Measurements from ENCODE around the gene HAUS2. TPM values are rescaled to one million over a fixed set of nuclear protein-coding genes. Genes with fewer than 3 reads are reported as not detected.

The HAUS2 gene
- total and polyA plus RNA-seq, 10 of the 15 experiments (the other 5 are each of a cell fraction or from before 2014, with no cell fraction given) = 28.7 to 59.3 (median 40.6) TPM

DNA sequence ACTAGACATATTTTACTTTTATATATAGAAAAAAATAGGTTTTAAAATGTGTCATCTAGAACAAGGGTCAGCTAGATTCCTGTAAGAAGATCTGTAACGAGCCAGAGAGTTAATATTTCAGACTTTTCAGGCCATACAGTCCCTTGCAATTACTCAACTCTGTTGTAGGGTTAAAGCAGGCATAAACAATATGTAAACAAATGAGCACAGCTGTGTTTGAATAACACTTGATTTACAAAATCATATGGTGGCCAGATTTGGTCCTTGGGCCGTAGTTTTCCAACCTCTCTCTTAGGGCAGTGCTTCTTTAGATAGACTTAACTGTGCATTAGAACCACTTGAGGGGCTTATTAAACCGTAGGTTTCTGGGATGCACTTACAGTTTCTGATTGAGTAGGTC, 19.7 kb upstream of the HAUS2 start:
- in situ Hi-C loops (cut with MboI) = no loop called here
- no peak overlapping the region for H2AFZ ChIP-seq (ENCODE audit: control insufficient read depth, low read depth, low read length)
- H4K20me1 ChIP-seq (ENCODE audit: control insufficient read depth, insufficient read depth) = no peaks in the 10 kb centered on the region
- H3K9ac ChIP-seq (ENCODE audit: control insufficient read depth, insufficient read depth, low read length) = no peak overlapping the region
- ChIA-PET SMC1A (ENCODE audit: uncharacterized antibody, unreplicated experiment) (interaction anchor here (1.0 to 8.1 kb wide), 4 partner anchors 15 to 118 kb away, joined by 3 to 45 read pairs (median 4); partner anchors contain the start of genes HAUS2 and LRRC57), RAD21 (ENCODE audit: unreplicated experiment) (no interaction called here), CTCF (interaction anchor here (1.0 to 1.1 kb wide), 2 partner anchors 19 to 25 kb away, joined by 3 read pairs; no protein-coding TSS in a partner anchor), POLR2A (interaction anchor here (1.1 kb wide), 1 partner anchor 52 kb away, joined by 4 read pairs; no protein-coding TSS in a partner anchor)
- intact Hi-C loops (cut with micrococcal nuclease; ENCODE audit: unreplicated experiment) = no loop called here
- 81% methylated on average over 3 of the region's 3 CpGs for WGBS (ENCODE audit: insufficient coverage, insufficient replicate concordance, low lambda C conversion rate, missing lambda C conversion rate)
- no peak overlapping the region for H3K4me3 ChIP-seq
- H3K4me2 ChIP-seq (ENCODE audit: control insufficient read depth, insufficient read depth) = no peak overlapping the region
- no TSS peak for BruUV-seq (replicated peaks)
- ATAC-seq (no peak), DNase-seq (ENCODE audit: low read depth, low spot score) (no peak), FAIRE-seq (no peak)
- TF ChIP-seq, protein P1, sequence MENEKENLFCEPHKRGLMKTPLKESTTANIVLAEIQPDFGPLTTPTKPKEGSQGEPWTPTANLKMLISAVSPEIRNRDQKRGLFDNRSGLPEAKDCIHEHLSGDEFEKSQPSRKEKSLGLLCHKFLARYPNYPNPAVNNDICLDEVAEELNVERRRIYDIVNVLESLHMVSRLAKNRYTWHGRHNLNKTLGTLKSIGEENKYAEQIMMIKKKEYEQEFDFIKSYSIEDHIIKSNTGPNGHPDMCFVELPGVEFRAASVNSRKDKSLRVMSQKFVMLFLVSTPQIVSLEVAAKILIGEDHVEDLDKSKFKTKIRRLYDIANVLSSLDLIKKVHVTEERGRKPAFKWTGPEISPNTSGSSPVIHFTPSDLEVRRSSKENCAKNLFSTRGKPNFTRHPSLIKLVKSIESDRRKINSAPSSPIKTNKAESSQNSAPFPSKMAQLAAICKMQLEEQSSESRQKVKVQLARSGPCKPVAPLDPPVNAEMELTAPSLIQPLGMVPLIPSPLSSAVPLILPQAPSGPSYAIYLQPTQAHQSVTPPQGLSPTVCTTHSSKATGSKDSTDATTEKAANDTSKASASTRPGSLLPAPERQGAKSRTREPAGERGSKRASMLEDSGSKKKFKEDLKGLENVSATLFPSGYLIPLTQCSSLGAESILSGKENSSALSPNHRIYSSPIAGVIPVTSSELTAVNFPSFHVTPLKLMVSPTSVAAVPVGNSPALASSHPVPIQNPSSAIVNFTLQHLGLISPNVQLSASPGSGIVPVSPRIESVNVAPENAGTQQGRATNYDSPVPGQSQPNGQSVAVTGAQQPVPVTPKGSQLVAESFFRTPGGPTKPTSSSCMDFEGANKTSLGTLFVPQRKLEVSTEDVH (IDR thresholded peaks at IDR 0.05; ENCODE audit: low read depth, partially characterized antibody) = no peak
- TF ChIP-seq SP1 (IDR thresholded peaks at IDR 0.05; ENCODE audit: low read depth, low read length) (no peak), SREBF1 (IDR thresholded peaks at IDR 0.05; ENCODE audit: low read length) (no peak), CREB1 (IDR thresholded peaks at IDR 0.05; ENCODE audit: low read depth) (no peak), SRF (IDR thresholded peaks at IDR 0.05; ENCODE audit: low read depth in 2 of 2, low read length in 2 of 2) (no peak), CHD2 (IDR thresholded peaks at IDR 0.05; ENCODE audit: borderline replicate concordance, low read depth, low read length) (no peak), HDGF (IDR thresholded peaks at IDR 0.05) (no peak), IKZF2 (IDR thresholded peaks at IDR 0.05) (no peak), SIX5 (IDR thresholded peaks at IDR 0.05; ENCODE audit: low read depth, low read length, severe bottlenecking) (no peak), IRF5 (IDR thresholded peaks at IDR 0.05; ENCODE audit: borderline replicate concordance) (no peak), NR2C2 (IDR thresholded peaks at IDR 0.05; ENCODE audit: borderline replicate concordance, control insufficient read depth, insufficient read length, low read depth) (no peak), SPI1 (IDR thresholded peaks at IDR 0.05; ENCODE audit: borderline replicate concordance, insufficient read depth, low read depth, low read length) (no peak), LARP7 (IDR thresholded peaks at IDR 0.05) (no peak), HCFC1 (IDR thresholded peaks at IDR 0.05; ENCODE audit: low read length) (no peak), NRF1 (conservative IDR thresholded peaks at IDR 0.05; ENCODE audit: low read depth, low read length) (no peak)
- TF ChIP-seq, protein P2, sequence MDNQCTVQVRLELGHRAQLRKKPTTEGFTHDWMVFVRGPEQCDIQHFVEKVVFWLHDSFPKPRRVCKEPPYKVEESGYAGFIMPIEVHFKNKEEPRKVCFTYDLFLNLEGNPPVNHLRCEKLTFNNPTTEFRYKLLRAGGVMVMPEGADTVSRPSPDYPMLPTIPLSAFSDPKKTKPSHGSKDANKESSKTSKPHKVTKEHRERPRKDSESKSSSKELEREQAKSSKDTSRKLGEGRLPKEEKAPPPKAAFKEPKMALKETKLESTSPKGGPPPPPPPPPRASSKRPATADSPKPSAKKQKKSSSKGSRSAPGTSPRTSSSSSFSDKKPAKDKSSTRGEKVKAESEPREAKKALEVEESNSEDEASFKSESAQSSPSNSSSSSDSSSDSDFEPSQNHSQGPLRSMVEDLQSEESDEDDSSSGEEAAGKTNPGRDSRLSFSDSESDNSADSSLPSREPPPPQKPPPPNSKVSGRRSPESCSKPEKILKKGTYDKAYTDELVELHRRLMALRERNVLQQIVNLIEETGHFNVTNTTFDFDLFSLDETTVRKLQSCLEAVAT (IDR thresholded peaks at IDR 0.05) = no peak
- H3K9me3 ChIP-seq (replicated peaks; ENCODE audit: control insufficient read depth, insufficient read depth, low read length) = no peaks in the 10 kb centered on the region
- H3K4me1 ChIP-seq (ENCODE audit: control insufficient read depth, insufficient read depth, low read length) = no peaks in the 10 kb centered on the region
- H3K36me3 ChIP-seq (ENCODE audit: control insufficient read depth in 2 of 2, insufficient read depth in 2 of 2, low read length in 1 of 2) = peaks cover 0 to 12% of the 10 kb centered on the region in 2 experiments; a peak in 3 of 4 replicates
- no peaks in the 10 kb centered on the region for H3K79me2 ChIP-seq (ENCODE audit: control insufficient read depth, insufficient read depth, low read length)
- H3K27ac ChIP-seq (ENCODE audit: control insufficient read depth, insufficient read depth) = no peak overlapping the region
- H3K27me3 ChIP-seq (replicated peaks in 1 of 2; ENCODE audit: control insufficient read depth in 2 of 2, insufficient read depth in 2 of 2, low read length in 1 of 2) = no peaks in the 10 kb centered on the region
